Progenitor cell of endocrine pancreas (in vitro differentiated cells): Measurements from ENCODE around the gene COL23A1. TPM values are rescaled to one million over a fixed set of nuclear protein-coding genes. Genes with fewer than 3 reads are reported as not detected.

Source experiments
- DNase-seq: peaks from one replicate; pipeline ENCODE4 v3.0.0; 2021; ENCODE audit warnings: low spot score; ENCODE audit not compliant: unreplicated experiment
- H3K27ac Mint-ChIP-seq: 2 replicates; pipeline ENCODE4 v1.8.0; 2021; ENCODE audit warnings: mild to moderate bottlenecking, moderate library complexity, mixed read lengths
- H3K27me3 Mint-ChIP-seq: 2 replicates; pipeline ENCODE4 v1.8.0; 2021; ENCODE audit warnings: mixed read lengths
- H3K36me3 Mint-ChIP-seq: 2 replicates; pipeline ENCODE4 v1.8.0; 2022; ENCODE audit warnings: mixed read lengths; ENCODE audit not compliant: insufficient read depth
- H3K4me1 Mint-ChIP-seq: 2 replicates; pipeline ENCODE4 v1.8.0; 2021; ENCODE audit warnings: low read depth, mixed read lengths
- H3K4me3 Mint-ChIP-seq: 2 replicates; pipeline ENCODE4 v1.8.0; 2021; ENCODE audit warnings: low read depth, mild to moderate bottlenecking, moderate library complexity, mixed read lengths
- H3K9me3 Mint-ChIP-seq: 2 replicates; pipeline ENCODE4 v1.8.0; 2021; ENCODE audit warnings: low read depth, mixed read lengths
- CTCF ChIP-seq: fragments of 200-600 bp; sonication (generic); IDR thresholded peaks from one replicate; pipeline ENCODE4 v1.5.0; 2021; ENCODE audit warnings: antibody characterized with exemption, mild to moderate bottlenecking; ENCODE audit not compliant: unreplicated experiment
- total RNA-seq: library from RNA; stranded (reverse); gene quantifications from 2 replicates; pipeline ENCODE4 v1.2.1, GENCODE V29; 2021

The COL23A1 gene
- total RNA-seq, 1 donor from 2014 or later, result 0.36 TPM

GRCh38 chr5:178455480-178455835, 134.7 kb downstream of the COL23A1 start:
- DNase-seq, result no peak
- H3K27ac Mint-ChIP-seq, result no peak overlapping the region
- no peak overlapping the region for H3K4me3 Mint-ChIP-seq
- no peak for TF ChIP-seq CTCF
- H3K9me3 Mint-ChIP-seq, result no peaks in the 10 kb centered on the region
- no peaks in the 10 kb centered on the region for H3K36me3 Mint-ChIP-seq
- H3K4me1 Mint-ChIP-seq, result no peaks in the 10 kb centered on the region
- H3K27me3 Mint-ChIP-seq, result peaks cover 3% of the 10 kb centered on the region

- no peak overlapping the region for H3K27ac Mint-ChIP-seq
- H3K27me3 Mint-ChIP-seq, result peaks cover 4% of the 10 kb centered on the region
- H3K4me3 Mint-ChIP-seq, result no peak overlapping the region
- no peak for DNase-seq
- no peaks in the 10 kb centered on the region for H3K9me3 Mint-ChIP-seq
- TF ChIP-seq CTCF, result no peak
- H3K36me3 Mint-ChIP-seq, result no peaks in the 10 kb centered on the region
- H3K4me1 Mint-ChIP-seq, result no peaks in the 10 kb centered on the region
These were observed 135.2 kb downstream of the COL23A1 start for GRCh38 chr5:178454821-178455479.

DNA sequence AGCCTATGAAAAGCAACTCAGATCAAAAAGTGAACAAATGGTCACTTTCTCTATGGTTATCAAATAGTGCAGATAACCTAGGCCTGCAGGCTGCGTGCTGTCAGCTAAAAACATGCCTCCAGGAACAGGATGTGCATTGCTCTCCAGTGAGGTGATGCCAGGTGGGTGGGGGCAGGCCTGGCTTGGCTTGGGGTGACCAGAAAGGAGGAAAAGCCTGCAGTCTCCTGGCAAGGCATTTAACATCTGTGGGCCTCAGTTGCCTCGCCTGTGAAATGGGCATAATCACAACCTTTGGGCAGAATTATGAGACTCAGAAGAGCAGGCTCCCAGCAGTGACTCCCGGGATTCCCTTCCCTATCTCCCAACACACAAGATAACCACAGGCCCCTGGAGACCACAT, 135.9 kb downstream of the COL23A1 start:
- Mint-ChIP-seq H3K9me3 (no peaks in the 10 kb centered on the region), H3K27me3 (peaks cover 8% of the 10 kb centered on the region), H3K27ac (no peak overlapping the region), H3K36me3 (no peaks in the 10 kb centered on the region), H3K4me3 (no peak overlapping the region), H3K4me1 (no peaks in the 10 kb centered on the region)
- no peak for DNase-seq
- TF ChIP-seq CTCF, result no peak

GRCh38 chr5:178453224-178453623, 137.0 kb downstream of the COL23A1 start:
- no peak overlapping the region for H3K4me3 Mint-ChIP-seq
- no peak for DNase-seq
- peaks cover 13% of the 10 kb centered on the region for H3K27me3 Mint-ChIP-seq
- H3K36me3 Mint-ChIP-seq, result no peaks in the 10 kb centered on the region
- H3K4me1 Mint-ChIP-seq, result no peaks in the 10 kb centered on the region
- H3K9me3 Mint-ChIP-seq, result no peaks in the 10 kb centered on the region
- TF ChIP-seq CTCF, result no peak
- no peak overlapping the region for H3K27ac Mint-ChIP-seq

GRCh38 chr5:178450121-178451028, 139.8 kb downstream of the COL23A1 start:
- DNase-seq, result no peak
- TF ChIP-seq CTCF, result no peak
- no peaks in the 10 kb centered on the region for H3K9me3 Mint-ChIP-seq
- no peak overlapping the region for H3K4me3 Mint-ChIP-seq
- peaks cover 16% of the 10 kb centered on the region for H3K27me3 Mint-ChIP-seq
- H3K27ac Mint-ChIP-seq, result no peak overlapping the region
- H3K36me3 Mint-ChIP-seq, result no peaks in the 10 kb centered on the region
- no peaks in the 10 kb centered on the region for H3K4me1 Mint-ChIP-seq
